Heart right ventricle (tissue), 16 donors: ENCODE data around the gene MTCH1. TPM values are rescaled to one million over a fixed set of nuclear protein-coding genes. Genes with fewer than 3 reads are reported as not detected.

Source experiments
- ATAC-seq, 8 donors: fragments of 200-7000 bp; cut with Tn5 transposase; one replicate each; pipeline ENCODE4 v1.9.1; 2020; ENCODE audit warnings: mild to moderate bottlenecking in 8 of 8, moderate library complexity in 8 of 8, moderate number of reproducible peaks in 1 of 8
- DNase-seq, 2 donors: peaks; one replicate each; pipeline ENCODE4 v3.0.0-alpha.2; 2020
- H3K27ac ChIP-seq, 10 donors: fragments of 200-600 bp; sonication (generic) in 2 of 10; one replicate each; pipeline versions ENCODE4 v1.5.0 to v1.8.0; 2020 to 2022; ENCODE audit warnings: mild to moderate bottlenecking in 3 of 10
- H3K27me3 ChIP-seq, 7 donors: fragments of 200-600 bp; one replicate each; pipeline ENCODE4 v1.8.0; 2021 to 2022; ENCODE audit warnings: mild to moderate bottlenecking in 2 of 7
- H3K36me3 ChIP-seq, 9 donors: fragments of 200-600 bp; sonication (generic) in 1 of 9; one replicate each; pipeline versions ENCODE4 v1.5.0 to v1.8.0; 2020 to 2022; ENCODE audit warnings: mild to moderate bottlenecking in 2 of 9
- H3K4me1 ChIP-seq, 9 donors: fragments of 200-600 bp; sonication (generic) in 1 of 9; one replicate each; pipeline versions ENCODE4 v1.5.0 to v1.8.0; 2020 to 2022; ENCODE audit warnings: mild to moderate bottlenecking in 4 of 9
- H3K4me3 ChIP-seq, 10 donors: fragments of 200-600 bp; sonication (generic) in 2 of 10; one replicate each; pipeline versions ENCODE4 v1.5.0 to v1.8.0; 2020 to 2022; ENCODE audit warnings: mild to moderate bottlenecking in 7 of 10, moderate library complexity in 2 of 10
- H3K9me3 ChIP-seq, 11 donors: fragments of 200-600 bp in 10 of 11; sonication (generic) in 2 of 11; one replicate each; pipeline versions ENCODE4 v1.5.0 to v1.8.0; 2013 to 2022; ENCODE audit warnings: mild to moderate bottlenecking in 2 of 11, control low read depth in 1 of 11, moderate library complexity in 1 of 11
- WGBS, 2 donors: extraction: QIAGEN DNeasy Blood & Tissue Kit; methylation state at CpG; one replicate each; pipeline ENCODE4 v1.1.7; 2013; ENCODE audit warnings: inconsistent platforms in 1 of 2; 5-methylcytosine and 5-hydroxymethylcytosine counted together
- intact Hi-C, 10 donors: fragments of 100-400 bp; cut with DNase I; formaldehyde crosslinking; loops; one replicate each; pipeline versions ENCODE4 v1.11.1 to v1.14.2; 2022
- polyA plus RNA-seq, 2 donors: library from polyadenylated mRNA; stranded (reverse); fragments of 200-250 nt; gene quantifications; one replicate each; pipeline ENCODE4 v1.2.3, GENCODE V29; 2013
- total RNA-seq, 10 donors: library from RNA; stranded (reverse); fragmentation: NEBNext Ultra II Directional in 3 of 10; extraction: Animal tissue kit (Norgen Biotek cat#: 25700) in 3 of 10; gene quantifications; one replicate each; pipeline versions ENCODE4 v1.2.1 to v1.2.4, GENCODE V29; 2021 to 2023
- TF ChIP-seq, protein P1 (sequence below), 9 donors: fragments of 200-600 bp; sonication (generic) in 2 of 9; IDR thresholded peaks; one replicate each; pipeline versions ENCODE4 v1.5.0 to v1.8.0; 2021 to 2022; ENCODE audit warnings: antibody characterized with exemption in 9 of 9, mild to moderate bottlenecking in 5 of 9, moderate library complexity in 1 of 9
- donor health status: Arrhythmogenic right ventricular cardiomyopathy.
- donor health status: ischemic (EF 13 %, LVEDD 7.1; RV severe dilation, severe dysfunction).
- donor health status: healthy with polysubstance abuse.
- donor health status: DM: no; HTN: yes; CAD: no.
- donor health status: DM: no; HTN: no; CAD: no.
- donor health status: ischemic (EF 25% LVEDD 6.9; RV normal size, moderate dysfunction).
- donor health status: ischemic (EF 25% LVEDD 5.7; RV mildly dilated, moderate dysfunction).
- donor health status: healthy.
- donor health status: DM: yes; HTN: yes; CAD: no.
- donor health status: Ischemic cardiomyopathy.
- donor health status: ischemic (EF 35%, LVEDD 5.7; RV mildly dilated, moderate dysfunction).
- donor health status: nonischemic (EF 11% LVEDD 7.7; RV severe dilation, severe dysfunction).
- donor health status: DM: yes; HTN: yes; CAD: no.
- donor health status: PGD.
- donor health status: ischemic (EF 29% LVEDD 5.4; RV normal size, mild dysfunction).
- donor health status: nonischemic (EF 23%, LVEDD 6.1; RV moderate dilation, normal function).

Gene MTCH1
- total and polyA plus RNA-seq, 12 donors = 82.6 to 341 (median 156) TPM

DNA sequence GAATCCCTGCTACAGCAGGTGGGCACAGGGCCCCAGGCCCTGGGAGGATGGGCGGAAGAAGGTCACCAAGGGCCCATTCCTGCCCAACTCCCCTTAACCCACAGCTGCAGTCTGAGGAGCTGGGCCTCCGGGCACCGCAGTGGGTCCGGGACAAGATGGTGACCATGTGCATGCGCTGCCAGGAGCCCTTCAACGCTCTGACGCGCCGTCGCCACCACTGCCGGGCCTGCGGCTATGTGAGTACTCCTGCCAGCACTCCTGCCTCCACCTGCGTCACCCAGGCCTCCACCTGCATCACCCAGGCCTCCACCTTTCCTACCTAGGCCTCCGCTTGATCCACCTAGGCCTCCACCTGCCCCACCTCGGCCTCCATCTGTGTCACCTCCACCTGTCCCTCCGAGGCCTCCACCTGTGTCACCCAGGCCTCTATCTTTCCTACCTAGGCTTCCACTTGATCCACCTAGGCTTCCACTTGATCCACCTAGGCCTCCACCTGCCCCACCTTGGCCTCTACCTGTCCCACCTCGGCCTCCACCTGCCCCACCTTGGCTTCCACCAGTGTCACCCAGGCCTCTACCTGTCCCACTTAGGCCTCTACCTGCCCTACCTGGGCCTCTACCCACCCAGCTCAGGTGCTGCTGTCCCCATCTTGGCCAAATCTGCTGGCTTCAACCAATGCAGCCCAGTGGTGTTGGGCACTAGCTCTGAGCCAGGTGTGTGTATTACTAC, 36.3 kb upstream of the MTCH1 start:
- Histone ChIP-seq H3K9me3 (no peaks in the 10 kb centered on the region), H3K36me3 (peaks cover 0 to 68% (median 0%) of the 10 kb centered on the region in 9 donors), H3K4me1 (peaks cover 2 to 23% (median 8%) of the 10 kb centered on the region in 9 donors), H3K27me3 (no peaks in the 10 kb centered on the region), H3K4me3 (no peak overlapping the region), H3K27ac (peak overlapping the region in 1 of 10 donors; percentile 6)
- 96 to 97% methylated on average over 17 of the region's 17 CpGs for WGBS, 2 donors
- DNase-seq = no peak
- TF ChIP-seq, protein P1, sequence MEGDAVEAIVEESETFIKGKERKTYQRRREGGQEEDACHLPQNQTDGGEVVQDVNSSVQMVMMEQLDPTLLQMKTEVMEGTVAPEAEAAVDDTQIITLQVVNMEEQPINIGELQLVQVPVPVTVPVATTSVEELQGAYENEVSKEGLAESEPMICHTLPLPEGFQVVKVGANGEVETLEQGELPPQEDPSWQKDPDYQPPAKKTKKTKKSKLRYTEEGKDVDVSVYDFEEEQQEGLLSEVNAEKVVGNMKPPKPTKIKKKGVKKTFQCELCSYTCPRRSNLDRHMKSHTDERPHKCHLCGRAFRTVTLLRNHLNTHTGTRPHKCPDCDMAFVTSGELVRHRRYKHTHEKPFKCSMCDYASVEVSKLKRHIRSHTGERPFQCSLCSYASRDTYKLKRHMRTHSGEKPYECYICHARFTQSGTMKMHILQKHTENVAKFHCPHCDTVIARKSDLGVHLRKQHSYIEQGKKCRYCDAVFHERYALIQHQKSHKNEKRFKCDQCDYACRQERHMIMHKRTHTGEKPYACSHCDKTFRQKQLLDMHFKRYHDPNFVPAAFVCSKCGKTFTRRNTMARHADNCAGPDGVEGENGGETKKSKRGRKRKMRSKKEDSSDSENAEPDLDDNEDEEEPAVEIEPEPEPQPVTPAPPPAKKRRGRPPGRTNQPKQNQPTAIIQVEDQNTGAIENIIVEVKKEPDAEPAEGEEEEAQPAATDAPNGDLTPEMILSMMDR (IDR thresholded peaks at IDR 0.05) = no peak
- intact Hi-C loops = loop anchor here in 2 of 10 donors (5.0 to 10.0 kb wide), 3 partner anchors 150 to 193 kb away; partner anchors contain the start of gene PIM1 (in 2 of the 2)
- ATAC-seq = no peak

GRCh38 chr6:37021356-37022129, 35.5 kb upstream of the MTCH1 start:
- no peak for ATAC-seq

DNA sequence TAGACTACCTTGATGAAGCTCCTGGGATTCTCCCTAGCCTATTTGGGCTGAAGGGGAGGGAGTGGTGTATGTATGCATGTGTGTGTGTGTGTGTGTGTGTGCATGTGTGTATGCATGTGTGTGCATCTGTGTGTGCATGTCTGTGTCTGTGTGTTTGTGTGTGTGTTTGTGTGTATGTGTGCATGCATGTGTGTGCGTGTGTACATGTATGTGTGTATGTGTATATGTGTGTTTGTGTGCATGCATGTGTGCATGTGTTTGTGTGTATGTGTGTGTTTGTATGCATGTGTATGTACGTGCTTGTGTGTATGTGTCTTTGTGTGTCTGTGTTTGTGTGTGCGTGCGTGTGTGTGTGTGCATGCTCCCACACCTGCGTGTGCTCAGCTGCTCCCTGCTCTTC, 34.8 kb upstream of the MTCH1 start:
- ATAC-seq = no peak
- intact Hi-C loops = loop anchor here in 2 of 10 donors (5.0 to 10.0 kb wide), 3 partner anchors 151 to 194 kb away; partner anchors contain the start of gene PIM1 (in 2 of the 2)
- WGBS, 2 donors = 91 to 99% methylated on average over 5 of the region's 5 CpGs

More at GRCh38 chr6:37021356-37022129, 35.5 kb upstream of the MTCH1 start:
- TF ChIP-seq, protein P1 (IDR thresholded peaks at IDR 0.05) = peak in 6 of 9 donors; percentile 20 to 45 (median 36)
- no peak for DNase-seq
- WGBS, 2 donors = 72 to 88% methylated on average over 14 of the region's 14 CpGs
- H3K4me1 ChIP-seq = peaks cover 2 to 23% (median 8%) of the 10 kb centered on the region in 9 donors
- no peak overlapping the region for H3K27ac ChIP-seq
- H3K36me3 ChIP-seq = peaks cover 0 to 71% (median 0%) of the 10 kb centered on the region in 9 donors
- intact Hi-C loops = loop anchor here in 2 of 10 donors (5.0 to 10.0 kb wide), 3 partner anchors 151 to 193 kb away; partner anchors contain the start of gene PIM1 (in 2 of the 2)
- H3K27me3 ChIP-seq = no peaks in the 10 kb centered on the region
- H3K9me3 ChIP-seq = no peaks in the 10 kb centered on the region
- no peak overlapping the region for H3K4me3 ChIP-seq

More for the DNA sequence above, 34.8 kb upstream of the MTCH1 start:
- H3K9me3 ChIP-seq = no peaks in the 10 kb centered on the region
- H3K4me1 ChIP-seq = peaks cover 2 to 23% (median 8%) of the 10 kb centered on the region in 9 donors
- DNase-seq = no peak
- TF ChIP-seq, protein P1 (IDR thresholded peaks at IDR 0.05) = no peak
- H3K27ac ChIP-seq = no peak overlapping the region
- no peaks in the 10 kb centered on the region for H3K27me3 ChIP-seq
- no peak overlapping the region for H3K4me3 ChIP-seq
- H3K36me3 ChIP-seq = peaks cover 0 to 69% (median 0%) of the 10 kb centered on the region in 9 donors
